Right ventricle myocardium superior (tissue), 1 donor: ENCODE data around the gene CYP20A1. TPM values are rescaled to one million over a fixed set of nuclear protein-coding genes. Genes with fewer than 3 reads are reported as not detected.
A peak's percentile ranks its signal among the peaks of the same experiment; 100 is the strongest.
"Not testable (repeated sequence)": the region's sequence is repeated elsewhere in the genome, so short reads cannot be mapped to it uniquely, and the experiment has no call there.

Experiments used
- ATAC-seq: fragments of 200-7000 bp; cut with Tn5 transposase; one replicate; pipeline ENCODE4 v1.9.1; 2020; ENCODE audit warnings: mild to moderate bottlenecking; ENCODE audit not compliant: poor library complexity
- DNase-seq: peaks from one replicate; pipeline ENCODE4 v3.0.0-alpha.2; 2020
- intact Hi-C: fragments of 100-400 bp; cut with DNase I; formaldehyde crosslinking; loops from one replicate; pipeline ENCODE4 v1.11.2; 2022
- long read RNA-seq: library from polyadenylated mRNA; unstranded; transcript quantifications from one replicate; pipeline ENCODE4 v2.0.0, GENCODE V29; 2021
- total RNA-seq: library from RNA; stranded (reverse); fragmentation: NEBNext Ultra II Directional; extraction: Animal tissue kit (Norgen Biotek cat#: 25700); gene quantifications from one replicate; pipeline ENCODE4 v1.2.1, GENCODE V29; 2021
- donor health status: DM: no; HTN: yes; CAD: no; lungs with severe emphysema.

Gene CYP20A1, protein sequence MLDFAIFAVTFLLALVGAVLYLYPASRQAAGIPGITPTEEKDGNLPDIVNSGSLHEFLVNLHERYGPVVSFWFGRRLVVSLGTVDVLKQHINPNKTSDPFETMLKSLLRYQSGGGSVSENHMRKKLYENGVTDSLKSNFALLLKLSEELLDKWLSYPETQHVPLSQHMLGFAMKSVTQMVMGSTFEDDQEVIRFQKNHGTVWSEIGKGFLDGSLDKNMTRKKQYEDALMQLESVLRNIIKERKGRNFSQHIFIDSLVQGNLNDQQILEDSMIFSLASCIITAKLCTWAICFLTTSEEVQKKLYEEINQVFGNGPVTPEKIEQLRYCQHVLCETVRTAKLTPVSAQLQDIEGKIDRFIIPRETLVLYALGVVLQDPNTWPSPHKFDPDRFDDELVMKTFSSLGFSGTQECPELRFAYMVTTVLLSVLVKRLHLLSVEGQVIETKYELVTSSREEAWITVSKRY
- 12.5 TPM for total RNA-seq
- long read RNA-seq, transcript CYP20A1-204 (12 exons, 2,636 nt): major isoform, 6 of 24 reads
- long read RNA-seq, transcript CYP20A1-201 (13 exons, 1,949 nt): major isoform, 6 of 24 reads
- long read RNA-seq, partial matches to known transcripts: 0 of 24 reads
- long read RNA-seq, other reads (novel, unspliced or antisense): 9 of 24 reads

DNA sequence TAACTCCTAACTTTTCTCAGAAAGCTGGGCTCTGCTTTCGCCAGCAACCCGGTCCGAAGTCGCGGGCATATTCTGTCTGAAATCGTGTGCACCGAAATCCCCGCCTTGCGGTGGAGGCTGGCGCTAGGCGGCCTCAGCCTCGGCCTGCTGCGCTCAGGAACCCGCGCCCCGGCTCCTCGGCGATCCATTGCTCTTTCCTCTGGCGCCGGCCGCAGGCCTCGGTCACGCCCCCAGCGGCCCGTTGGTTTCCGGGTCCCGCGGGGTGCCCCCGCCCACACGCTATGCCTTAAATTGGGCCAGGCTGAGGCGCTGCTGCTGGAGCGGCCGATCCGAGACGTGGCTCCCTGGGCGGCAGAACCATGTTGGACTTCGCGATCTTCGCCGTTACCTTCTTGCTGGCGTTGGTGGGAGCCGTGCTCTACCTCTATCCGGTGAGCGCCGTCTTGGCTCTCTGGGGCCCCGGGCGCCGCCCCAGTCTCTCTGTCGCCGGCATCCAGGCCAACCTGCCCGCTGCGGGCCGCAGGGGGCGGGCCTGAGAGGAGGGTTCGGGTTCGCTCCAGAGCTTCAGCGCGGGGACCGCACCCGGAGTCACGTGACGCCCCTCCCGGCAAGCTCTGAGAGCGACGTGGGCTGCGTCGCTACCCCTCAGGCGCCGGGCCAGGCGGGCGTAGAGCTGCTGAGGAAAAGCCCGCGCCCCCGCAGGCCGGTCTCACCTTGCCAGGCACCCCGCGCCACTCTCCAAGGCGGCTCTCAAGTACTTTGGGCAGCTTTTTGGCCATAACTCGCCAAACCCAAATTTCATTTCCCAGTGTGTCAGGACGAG is at the start of gene CYP20A1:
Gene CYP20A1 (plus strand): TSS at position 315 of the 823 bp plus-strand sequence. CDS start 45 bp downstream, at position 360.
- intact Hi-C loops: no loop called here
- DNase-seq (peak; percentile 98), ATAC-seq (peak; percentile 99)

DNA sequence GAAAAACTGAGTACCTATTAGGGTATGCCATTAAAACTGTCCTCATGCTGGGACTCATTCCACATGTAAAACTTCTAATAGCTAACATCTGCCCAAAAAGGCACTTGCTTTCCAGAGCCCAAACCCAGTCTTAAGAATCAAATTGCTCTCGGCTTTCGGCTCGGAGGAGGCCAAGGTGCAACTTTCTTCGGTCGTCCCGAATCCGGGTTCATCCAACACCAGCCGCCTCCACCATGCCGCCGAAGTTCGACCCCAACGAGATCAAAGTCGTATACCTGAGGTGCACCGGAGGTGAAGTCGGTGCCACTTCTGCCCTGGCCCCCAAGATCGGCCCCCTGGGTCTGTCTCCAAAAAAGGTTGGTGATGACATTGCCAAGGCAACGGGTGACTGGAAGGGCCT is 48.3 kb upstream of the CYP20A1 start:
- intact Hi-C loops, DNase-seq, ATAC-seq: not testable (repeated sequence)

DNA sequence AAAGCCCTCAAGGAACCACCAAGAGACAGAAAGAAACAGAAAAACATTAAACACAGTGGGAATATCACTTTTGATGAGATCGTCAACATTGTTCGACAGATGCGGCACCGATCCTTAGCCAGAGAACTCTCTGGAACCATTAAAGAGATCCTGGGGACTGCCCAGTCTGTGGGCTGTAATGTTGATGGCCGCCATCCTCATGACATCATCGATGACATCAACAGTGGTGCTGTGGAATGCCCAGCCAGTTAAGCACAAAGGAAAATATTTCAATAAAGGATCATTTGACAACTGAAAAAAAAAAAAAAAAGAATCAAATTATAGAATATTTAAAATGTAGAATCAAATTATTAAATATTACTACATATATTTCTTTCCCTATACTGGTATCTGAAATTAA is 47.8 kb upstream of the CYP20A1 start:
- ATAC-seq, intact Hi-C loops, DNase-seq: not testable (repeated sequence)

DNA sequence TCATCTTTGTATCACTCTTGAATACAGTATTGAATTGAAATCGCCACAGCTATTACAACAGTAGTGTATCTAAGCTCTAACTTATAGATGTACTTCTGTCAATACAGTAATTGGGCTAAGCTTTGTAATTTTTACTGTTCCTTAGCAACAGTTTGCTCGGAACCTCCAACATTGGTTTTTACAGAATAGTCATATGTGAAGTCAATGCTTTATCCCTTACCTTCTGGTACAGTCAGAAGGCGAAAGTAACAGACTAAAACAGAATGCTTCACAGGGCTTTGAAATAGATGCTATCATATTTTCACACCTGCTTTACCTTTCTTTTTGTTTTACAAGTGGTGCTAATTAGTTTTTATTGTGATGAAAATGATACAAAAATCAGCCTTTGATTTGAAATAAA is 46.9 kb upstream of the CYP20A1 start:
- ATAC-seq: no peak
- intact Hi-C loops: no loop called here
- DNase-seq: no peak

DNA sequence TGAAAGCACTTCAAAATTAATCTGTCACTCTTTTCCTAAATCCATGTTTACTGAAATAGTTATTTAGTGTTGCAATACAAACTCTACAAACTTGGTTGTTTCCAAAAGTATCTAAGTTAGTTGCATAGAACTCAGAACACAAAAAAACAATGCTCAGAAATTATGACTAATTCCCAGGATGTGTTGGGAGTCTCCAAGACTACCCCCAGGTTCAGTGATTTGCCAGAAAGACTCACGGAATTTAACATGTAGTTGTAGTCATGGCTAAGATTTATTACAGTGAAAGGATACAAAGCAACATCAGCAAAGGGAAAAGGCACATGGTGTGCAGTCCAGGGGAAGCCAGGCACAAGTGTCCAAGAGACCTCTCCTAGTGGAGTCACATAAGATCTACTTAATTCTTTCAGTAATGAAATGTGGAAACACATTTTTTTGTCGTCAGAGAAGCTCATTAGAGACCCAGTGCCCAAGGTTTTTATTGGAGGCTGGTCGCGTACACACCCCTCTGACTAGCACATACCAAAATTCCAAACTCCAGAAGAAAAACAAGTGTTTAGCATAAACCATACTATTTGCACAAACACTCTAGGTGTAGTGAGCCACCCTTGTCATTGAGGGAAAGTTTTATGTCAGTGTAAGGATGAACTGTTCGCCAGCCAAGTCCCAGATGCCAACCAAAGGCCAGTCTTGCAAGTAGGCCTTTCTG is 43.3 kb upstream of the CYP20A1 start:
- no peak for ATAC-seq
- intact Hi-C loops: no loop called here
- DNase-seq: no peak

DNA sequence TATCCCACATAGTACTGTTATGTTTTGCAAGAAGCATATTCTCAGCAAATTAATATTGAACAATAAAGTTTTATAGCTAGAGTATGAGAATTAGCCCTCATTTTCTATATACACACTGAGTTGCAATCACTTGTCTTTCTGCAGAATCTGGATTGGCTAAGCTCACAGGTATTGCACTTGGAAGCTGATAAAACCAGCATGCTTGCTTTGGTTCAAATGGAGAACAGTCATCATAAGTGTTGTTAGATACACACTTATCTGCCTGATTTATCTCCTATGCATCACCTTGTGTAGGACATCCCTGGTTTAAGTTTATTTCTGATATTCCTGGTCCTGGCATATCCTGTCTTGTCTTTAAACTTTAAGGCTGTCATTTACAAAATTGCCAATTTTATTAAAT is 38.0 kb upstream of the CYP20A1 start:
- intact Hi-C loops: no loop called here
- DNase-seq: no peak
- ATAC-seq: no peak

DNA sequence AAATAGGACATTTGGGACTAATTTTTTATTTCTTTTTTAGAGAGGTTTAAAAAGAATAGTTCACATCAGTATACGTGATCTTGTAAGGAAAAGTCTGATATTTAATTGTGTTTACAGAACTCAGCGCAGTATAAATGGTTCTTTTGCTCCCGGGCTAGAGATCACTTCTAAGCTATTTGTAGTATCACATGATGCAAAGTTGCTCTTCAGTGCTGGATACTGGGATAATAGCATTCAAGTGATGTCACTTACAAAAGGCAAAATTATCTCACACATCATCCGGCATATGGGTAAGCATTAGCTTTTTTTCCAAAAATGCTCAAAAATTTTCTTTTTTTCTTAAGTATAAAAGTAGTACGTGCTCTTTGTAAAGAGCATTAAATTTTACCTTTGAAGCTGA is 37.4 kb upstream of the CYP20A1 start:
- no peak for DNase-seq
- intact Hi-C loops: no loop called here
- ATAC-seq: no peak

DNA sequence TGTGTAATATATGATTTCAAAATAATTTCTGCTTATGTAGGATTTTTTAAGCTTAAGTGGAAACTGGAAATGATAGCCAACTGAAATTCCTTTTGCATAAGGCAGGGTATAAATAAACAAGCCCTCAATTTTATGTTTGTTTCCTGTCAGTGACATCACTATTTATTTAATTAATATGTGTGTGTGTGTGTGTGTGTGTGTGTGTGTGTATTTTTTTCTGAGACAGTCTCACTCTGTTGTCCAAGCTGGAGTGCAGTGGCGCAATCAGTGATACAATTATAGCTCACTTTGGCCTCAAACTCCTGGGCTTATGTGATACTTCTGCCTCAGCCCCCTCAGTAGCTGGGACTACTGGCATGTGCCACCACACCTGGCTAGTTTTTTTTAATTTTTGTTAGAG is 29.3 kb upstream of the CYP20A1 start:
- DNase-seq: no peak
- intact Hi-C loops: no loop called here
- ATAC-seq: no peak

DNA sequence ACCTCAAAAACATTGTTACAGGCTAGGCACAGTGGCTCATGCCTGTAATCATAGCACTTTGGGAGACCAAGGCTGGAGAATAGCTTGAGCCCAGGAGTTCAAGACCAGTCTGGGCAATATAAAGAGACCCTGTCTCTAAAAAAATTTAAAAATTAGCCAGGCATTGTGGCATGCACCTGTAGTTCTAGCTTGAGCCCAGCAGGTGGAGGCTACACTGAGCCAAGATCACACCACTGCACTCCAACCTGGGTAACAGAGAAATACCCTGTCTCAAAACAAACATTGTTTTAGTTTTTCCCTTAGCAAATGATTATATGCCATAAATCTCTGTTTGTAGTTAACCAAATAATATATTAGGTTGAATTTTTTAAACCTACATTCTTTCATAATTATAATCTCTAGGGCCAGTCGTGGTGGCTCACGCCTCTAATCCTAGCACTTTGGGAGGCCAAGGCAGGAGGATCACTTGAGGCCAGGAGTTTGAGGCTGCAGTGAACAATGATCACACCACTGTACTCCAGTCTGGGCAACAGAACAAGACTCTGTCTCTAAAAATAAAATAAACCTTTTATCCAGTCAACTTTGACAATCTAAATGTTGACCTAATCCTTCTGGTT is 13.3 kb upstream of the CYP20A1 start:
- intact Hi-C loops: loop anchor here (5.0 kb wide), 1 partner anchor 227 kb away; no protein-coding TSS in a partner anchor
- DNase-seq (no peak), ATAC-seq (peak; percentile 41)

DNA sequence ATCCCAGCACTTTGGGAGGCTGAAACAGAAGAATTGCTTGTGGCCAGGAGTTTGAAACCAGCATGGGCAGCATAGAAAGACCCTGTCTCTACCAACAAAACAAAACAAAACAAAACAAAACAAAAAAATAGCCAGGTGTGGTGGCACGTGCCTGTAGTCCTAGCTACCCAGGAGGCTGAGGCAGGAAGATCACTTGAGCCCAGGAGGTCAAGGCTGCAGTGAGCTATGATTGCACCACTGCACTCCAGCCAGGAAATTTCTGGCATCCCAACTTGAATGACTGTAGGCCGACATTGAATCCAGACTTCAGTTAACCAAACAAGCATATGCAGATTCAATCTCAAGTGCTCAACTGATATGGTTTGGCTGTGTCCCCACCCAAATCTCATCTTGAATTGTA is 9.1 kb upstream of the CYP20A1 start:
- DNase-seq, ATAC-seq: not testable (repeated sequence)
- intact Hi-C loops: loop anchor here (5.0 kb wide), 1 partner anchor 223 kb away; no protein-coding TSS in a partner anchor

DNA sequence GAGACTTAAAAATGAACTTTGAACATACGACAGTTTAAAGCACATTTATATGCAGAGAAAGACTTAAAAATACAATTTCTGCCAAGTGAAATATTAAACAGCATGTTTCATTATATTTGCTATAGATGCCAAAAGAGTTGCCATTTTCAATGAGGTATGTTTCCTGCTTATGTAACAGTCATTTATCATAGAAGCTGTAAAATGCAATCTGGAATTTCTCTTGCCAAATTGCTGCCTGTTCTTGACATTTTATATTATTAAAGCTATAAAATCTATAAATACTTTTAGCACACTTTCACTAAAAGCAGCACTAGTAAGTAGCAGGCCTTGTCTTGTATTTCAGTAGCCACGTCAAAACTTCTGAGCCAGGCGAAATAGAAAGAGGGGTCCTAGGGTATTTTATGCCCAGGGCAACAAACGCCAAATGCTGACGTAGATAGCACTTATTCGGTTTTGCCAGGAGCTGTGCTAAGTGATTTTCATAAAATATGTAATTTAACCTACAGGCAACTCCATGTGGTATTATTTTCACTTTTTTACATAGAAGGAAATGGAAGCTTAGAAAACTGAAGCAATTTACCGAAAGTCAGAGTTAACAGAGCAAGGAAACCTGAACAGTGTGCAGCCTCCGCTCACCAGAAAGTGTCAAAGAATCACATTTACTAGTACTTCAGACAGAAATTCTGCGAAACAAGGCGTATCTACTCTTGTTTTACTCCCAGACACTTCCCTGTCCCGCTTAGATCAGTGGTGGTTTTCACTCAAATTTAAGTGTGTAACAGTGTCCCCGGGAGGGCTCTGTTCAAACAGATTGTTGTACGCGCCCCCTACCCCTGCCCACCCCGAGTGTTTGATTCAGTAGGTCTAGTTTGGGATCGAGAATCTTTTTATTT is 1.2 kb upstream of the CYP20A1 start:
- intact Hi-C loops: no loop called here
- DNase-seq: no peak
- no peak for ATAC-seq

DNA sequence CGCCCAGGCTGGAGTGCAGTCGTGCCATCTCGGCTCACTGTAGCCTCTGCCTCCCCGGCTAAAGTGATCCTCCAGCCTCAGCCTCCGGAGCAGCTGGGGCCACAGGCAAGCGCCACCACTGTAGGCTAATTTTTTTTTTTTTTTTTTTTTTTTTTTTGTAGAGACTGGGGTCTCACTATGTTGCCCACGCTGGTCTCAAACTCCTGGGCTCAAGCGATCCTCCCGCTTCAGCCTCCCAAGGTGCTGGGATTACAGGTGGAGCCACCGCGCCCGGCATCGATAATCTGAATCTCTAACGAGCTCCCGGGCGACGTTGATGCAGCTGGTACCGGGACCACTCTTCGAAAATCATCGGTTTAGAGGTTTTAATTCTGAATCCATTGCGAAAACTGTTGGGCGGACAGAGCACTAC is 520 bp upstream of the CYP20A1 start:
- DNase-seq: no peak
- intact Hi-C loops: no loop called here
- no peak for ATAC-seq

DNA sequence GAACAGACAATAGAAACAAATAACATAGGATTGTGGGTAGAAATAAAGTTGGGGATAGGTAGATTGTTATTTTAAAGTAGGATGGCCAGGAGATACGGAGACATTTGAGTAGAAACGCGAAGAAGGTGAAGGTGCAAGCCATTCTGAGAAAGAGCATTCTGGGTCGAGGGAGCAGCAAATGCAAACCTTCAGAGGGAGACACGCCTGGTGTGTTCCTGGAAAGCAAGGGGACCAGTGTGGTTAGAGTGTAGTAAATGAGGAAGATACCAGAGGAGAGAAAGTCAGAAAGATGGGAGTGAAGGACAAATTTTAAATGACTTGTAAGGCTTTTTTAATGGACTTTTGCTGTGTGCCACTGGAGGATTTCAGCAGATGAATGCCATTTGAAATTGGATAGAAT is 1.7 kb downstream of the CYP20A1 start:
- ATAC-seq (no peak), DNase-seq (no peak)
- intact Hi-C loops: no loop called here

DNA sequence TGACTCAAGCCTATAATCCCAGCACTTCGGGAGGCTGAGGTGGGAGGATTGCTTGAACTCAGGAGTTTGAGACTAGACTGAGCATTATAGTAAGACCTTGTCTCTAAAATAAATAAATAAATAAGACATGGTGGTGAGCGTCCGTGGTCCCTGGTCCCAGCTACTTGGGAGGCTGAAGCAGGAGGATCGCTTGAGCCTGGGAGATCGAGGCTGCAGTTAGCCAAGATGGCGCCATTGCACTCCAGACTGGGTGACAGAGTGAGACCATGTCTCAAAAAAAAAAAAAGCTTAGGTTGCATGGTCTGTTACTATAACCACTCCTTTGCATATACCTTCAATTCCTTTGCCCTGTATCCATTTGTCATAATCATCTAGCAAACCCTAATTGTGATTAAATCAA is 3.7 kb downstream of the CYP20A1 start:
- DNase-seq: no peak
- intact Hi-C loops: no loop called here
- no peak for ATAC-seq

DNA sequence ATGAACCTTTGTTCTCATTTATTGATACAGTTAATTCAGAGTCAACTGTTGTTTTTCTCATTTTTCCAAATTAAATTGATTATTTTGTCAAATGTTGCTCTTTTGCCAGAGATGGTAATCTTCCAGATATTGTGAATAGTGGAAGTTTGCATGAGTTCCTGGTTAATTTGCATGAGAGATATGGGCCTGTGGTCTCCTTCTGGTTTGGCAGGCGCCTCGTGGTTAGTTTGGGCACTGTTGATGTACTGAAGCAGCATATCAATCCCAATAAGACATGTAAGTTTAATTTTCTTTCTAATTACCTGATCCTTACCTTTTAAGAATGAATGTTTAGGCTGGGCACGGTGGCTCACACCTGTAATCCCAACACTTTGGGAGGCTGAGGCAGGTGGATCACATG is 7.8 kb downstream of the CYP20A1 start:
- intact Hi-C loops: no loop called here
- DNase-seq (no peak), ATAC-seq (no peak)

DNA sequence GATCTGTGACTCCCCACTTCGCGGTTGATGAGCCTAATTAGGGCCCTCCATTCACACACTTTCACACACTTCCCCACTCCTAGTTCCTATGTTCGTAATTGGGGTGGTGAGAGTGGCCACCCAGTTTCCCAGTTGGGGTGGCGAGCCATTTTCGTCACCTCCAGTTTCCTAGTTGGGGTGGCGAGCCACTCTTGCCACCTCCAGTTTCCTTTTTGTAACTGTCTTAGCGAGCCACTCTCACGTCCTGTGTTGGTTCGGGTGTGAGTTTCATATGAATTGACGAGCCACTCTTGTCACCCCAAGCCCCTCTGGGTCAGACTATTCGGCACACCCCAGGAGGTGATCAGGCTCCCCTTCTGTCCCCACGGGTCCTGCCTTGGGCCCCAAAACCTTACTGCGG is 14.0 kb downstream of the CYP20A1 start:
- ATAC-seq (no peak), DNase-seq (no peak)
- intact Hi-C loops: no loop called here

DNA sequence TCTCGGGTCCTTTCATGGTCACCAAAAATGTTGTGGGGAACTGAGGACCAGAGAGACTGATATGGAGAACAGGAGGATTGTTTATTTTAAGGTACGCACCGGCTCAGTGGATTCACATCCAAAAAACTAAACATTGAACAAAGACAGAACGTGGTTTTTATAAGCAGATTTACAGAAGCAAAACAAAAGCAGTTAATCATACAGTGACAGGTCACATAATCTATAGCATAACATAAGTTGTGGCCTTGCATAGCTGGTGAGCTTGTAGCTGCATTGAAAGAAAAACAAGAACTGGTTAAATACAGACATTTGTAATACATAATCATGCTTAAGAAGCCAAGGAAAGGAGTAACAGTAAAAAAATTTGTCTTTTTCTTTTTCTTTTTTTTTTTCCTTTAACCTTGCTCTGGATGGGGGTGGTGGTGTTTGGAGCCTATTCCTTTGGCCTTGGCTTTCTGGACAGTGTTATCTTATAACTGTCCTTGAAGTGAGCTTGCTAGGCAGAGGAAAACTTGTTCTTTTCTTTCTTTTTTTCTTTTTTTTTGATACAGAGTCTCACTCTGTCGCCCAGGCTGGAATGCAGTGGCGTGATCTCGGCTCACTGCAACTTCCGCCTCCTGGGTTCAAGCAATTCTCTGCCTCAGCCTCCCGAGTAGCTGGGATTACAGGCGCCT is 14.7 kb downstream of the CYP20A1 start:
- DNase-seq, intact Hi-C loops, ATAC-seq: not testable (repeated sequence)
